ENCODE results near the gene VASP. TPM values are rescaled to one million over a fixed set of nuclear protein-coding genes. Genes with fewer than 3 reads are reported as not detected.
A peak's percentile ranks its signal among the peaks of the same experiment; 100 is the strongest.

The VASP gene
- total and polyA plus RNA-seq, 9 of the 15 experiments (the other 6 are each of a cell fraction or from before 2014, with no cell fraction given) = 16.7 to 261 (median 112) TPM

GRCh38 chr19:45492627-45493470, 14.4 kb upstream of the VASP start (continued):
- TF ChIP-seq MEIS2 (IDR thresholded peaks at IDR 0.05; ENCODE audit: partially characterized antibody) = peak; percentile 36
- TF ChIP-seq SAFB (IDR thresholded peaks at IDR 0.05; ENCODE audit: borderline replicate concordance, low read depth, low read length) = no peak
- TF ChIP-seq ZNF217 (CRISPR knock-in tag; IDR thresholded peaks at IDR 0.05) = no peak
- TF ChIP-seq EGR1 (conservative IDR thresholded peaks at IDR 0.05) = peak; percentile 55
- no peak for TF ChIP-seq HNRNPLL (IDR thresholded peaks at IDR 0.05; ENCODE audit: low read depth, low read length, poor library complexity, severe bottlenecking)
- no peak for TF ChIP-seq LARP7 (IDR thresholded peaks at IDR 0.05)
- TF ChIP-seq TSHZ1 (CRISPR knock-in tag; IDR thresholded peaks at IDR 0.05) = no peak
- no peak for TF ChIP-seq PYGO2 (tag; IDR thresholded peaks at IDR 0.05)
- TF ChIP-seq TAF7 (tag; IDR thresholded peaks at IDR 0.05) = peak; percentile 49; the same call in 1 of the 2 replicates
- TF ChIP-seq ZNF408 (CRISPR knock-in tag; IDR thresholded peaks at IDR 0.05; ENCODE audit: low read depth) = no peak
- no peak for TF ChIP-seq NELFE (IDR thresholded peaks at IDR 0.05; ENCODE audit: insufficient read depth, insufficient read length)
- no peak for TF ChIP-seq ZFP91 (CRISPR knock-in tag; IDR thresholded peaks at IDR 0.05)
- no peak for TF ChIP-seq ZNF717 (CRISPR knock-in tag; IDR thresholded peaks at IDR 0.05)
- no peak for TF ChIP-seq ZBTB26 (CRISPR knock-in tag; IDR thresholded peaks at IDR 0.05)
- TF ChIP-seq ARID4B (CRISPR knock-in tag; IDR thresholded peaks at IDR 0.05) = peak; percentile 86
- TF ChIP-seq SNRNP70 (optimal IDR thresholded peaks at IDR 0.05; ENCODE audit: low read depth, low read length) = no peak

Measured in K562 (cell line).